Peyer's patch (tissue), 4 donors: ENCODE results near the gene THEMIS2.

Source experiments
- POLR2A ChIP-seq, 2 donors: fragments of 450-650 bp; IDR thresholded peaks; one replicate each; pipeline ENCODE4 v1.5.1; 2017; ENCODE audit warnings: antibody characterized with exemption in 2 of 2, mild to moderate bottlenecking in 2 of 2, moderate library complexity in 2 of 2
- TF ChIP-seq, protein P1 (sequence below), 6 experiments: fragments of 450-650 bp in 4 of 6; fragments of 200-600 bp in 2 of 6; sonication (generic) in 1 of 6; IDR thresholded peaks; one replicate each; pipeline ENCODE4 v1.5.1; 2017 to 2019; ENCODE audit warnings: antibody characterized with exemption in 6 of 6, mild to moderate bottlenecking in 3 of 6, moderate library complexity in 1 of 6

GRCh38 chr1:27830621-27831440 lies 41.5 kb upstream of the THEMIS2 start, which contains the start of gene PPP1R8:
- TF ChIP-seq, protein P1, sequence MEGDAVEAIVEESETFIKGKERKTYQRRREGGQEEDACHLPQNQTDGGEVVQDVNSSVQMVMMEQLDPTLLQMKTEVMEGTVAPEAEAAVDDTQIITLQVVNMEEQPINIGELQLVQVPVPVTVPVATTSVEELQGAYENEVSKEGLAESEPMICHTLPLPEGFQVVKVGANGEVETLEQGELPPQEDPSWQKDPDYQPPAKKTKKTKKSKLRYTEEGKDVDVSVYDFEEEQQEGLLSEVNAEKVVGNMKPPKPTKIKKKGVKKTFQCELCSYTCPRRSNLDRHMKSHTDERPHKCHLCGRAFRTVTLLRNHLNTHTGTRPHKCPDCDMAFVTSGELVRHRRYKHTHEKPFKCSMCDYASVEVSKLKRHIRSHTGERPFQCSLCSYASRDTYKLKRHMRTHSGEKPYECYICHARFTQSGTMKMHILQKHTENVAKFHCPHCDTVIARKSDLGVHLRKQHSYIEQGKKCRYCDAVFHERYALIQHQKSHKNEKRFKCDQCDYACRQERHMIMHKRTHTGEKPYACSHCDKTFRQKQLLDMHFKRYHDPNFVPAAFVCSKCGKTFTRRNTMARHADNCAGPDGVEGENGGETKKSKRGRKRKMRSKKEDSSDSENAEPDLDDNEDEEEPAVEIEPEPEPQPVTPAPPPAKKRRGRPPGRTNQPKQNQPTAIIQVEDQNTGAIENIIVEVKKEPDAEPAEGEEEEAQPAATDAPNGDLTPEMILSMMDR (IDR thresholded peaks at IDR 0.05), result no peak
- TF ChIP-seq POLR2A (IDR thresholded peaks at IDR 0.05), result peak; percentile 71 to 79
